GM10266 (cell line): ENCODE results near the gene SLC32A1.
A peak's percentile ranks its signal among the peaks of the same experiment; 100 is the strongest.

Experiments
- DNase-seq: peaks from one replicate; pipeline ENCODE4 v3.0.0; 2012; ENCODE audit errors: extremely low spot score
- CTCF ChIP-seq: IDR thresholded peaks from 2 replicates; pipeline ENCODE4 v1.5.1; 2012; ENCODE audit warnings: mild to moderate bottlenecking, low read depth; ENCODE audit not compliant: control insufficient read depth, insufficient read depth; ENCODE audit errors: missing control alignments

The SLC32A1 gene

GRCh38 chr20:38725148-38725901 is 1.0 kb downstream of the SLC32A1 start:
- no peak for TF ChIP-seq CTCF
- peak; percentile 35 for DNase-seq

- peak; percentile 53 for TF ChIP-seq CTCF
- DNase-seq = peak; percentile 80
Measured at GRCh38 chr20:38725931-38726803, 1.9 kb downstream of the SLC32A1 start.

- TF ChIP-seq CTCF = peak; percentile 50
- peak; percentile 82 for DNase-seq
Measured at GRCh38 chr20:38726804-38727606, 2.7 kb downstream of the SLC32A1 start.

GRCh38 chr20:38727607-38728190 is 3.4 kb downstream of the SLC32A1 start:
- DNase-seq = no peak
- TF ChIP-seq CTCF = no peak

GRCh38 chr20:38728191-38728781 is 4.0 kb downstream of the SLC32A1 start:
- DNase-seq = no peak
- no peak for TF ChIP-seq CTCF

- no peak for DNase-seq
- no peak for TF ChIP-seq CTCF
Measured at GRCh38 chr20:38728911-38729642, 4.8 kb downstream of the SLC32A1 start.
